ENCODE results near the gene HNF4A.

HNF4A gene

DNA sequence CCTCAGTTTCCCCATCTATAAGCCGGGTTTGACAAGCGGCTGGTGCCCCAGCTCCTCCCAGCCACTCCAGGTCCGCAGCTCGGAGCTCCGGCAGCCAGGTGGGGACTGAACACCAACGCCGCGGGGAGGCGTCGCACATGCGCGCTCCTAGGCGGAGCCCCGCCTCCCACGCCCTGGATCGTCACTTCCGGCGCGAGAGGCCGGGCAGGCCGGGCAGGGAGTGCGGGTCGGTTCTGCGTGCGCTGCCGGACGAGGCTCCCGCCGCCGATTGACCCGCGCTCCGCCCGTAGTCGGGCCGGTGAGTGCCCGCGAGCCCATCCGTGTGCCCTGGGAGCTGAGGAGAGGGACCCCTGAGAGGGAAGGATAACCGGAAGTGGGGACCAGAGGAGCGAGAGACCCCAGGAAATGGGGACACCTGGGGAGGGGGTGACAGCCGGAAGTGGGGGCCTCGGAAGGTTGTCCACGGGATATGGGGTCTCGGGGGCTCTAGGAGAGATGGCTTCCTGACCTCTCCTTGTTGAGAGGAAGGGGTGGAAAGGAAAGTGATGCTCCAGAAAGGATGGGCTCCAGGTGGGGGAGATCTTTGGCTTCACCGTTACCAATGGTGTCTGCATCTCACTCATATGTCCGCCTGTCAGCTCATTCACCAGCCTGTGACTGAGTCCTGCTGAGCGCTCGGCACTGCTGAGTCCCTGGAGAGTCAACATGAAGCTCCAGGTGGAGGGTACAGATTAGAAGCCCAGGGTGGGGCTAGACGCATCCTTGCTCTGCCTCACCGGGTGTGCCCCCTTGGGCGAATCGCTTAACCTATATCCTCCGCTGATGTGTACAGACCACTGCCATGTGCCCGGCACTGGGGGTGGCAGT lies 120.4 kb downstream of the HNF4A start, which contains the start of gene TTPAL:
TTPAL (plus strand) TSS at position 181 of the 867 bp plus-strand sequence. CDS start 4,126 bp downstream, outside the sequence.
- peak; percentile 25 for DNase-seq

DNA sequence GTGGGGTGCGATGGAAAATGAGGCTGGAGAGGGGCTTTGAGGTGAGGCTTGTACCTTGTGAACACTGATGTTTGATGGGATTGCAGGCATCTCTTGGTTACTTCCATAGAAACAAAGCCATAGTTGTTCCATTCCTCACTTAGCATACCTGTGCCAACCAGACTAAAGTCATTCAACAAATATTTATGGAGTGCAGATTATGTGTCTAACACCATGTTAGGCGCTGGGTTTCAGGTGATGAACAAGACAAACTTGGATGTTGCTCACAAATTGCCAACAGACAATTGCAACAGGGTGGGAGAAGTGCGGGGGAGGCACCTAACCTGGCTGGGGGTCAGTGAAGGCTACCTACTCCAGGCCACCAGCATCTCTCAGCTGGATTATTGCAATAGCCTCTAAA lies 121.7 kb downstream of the HNF4A start:
- DNase-seq: no peak

DNA sequence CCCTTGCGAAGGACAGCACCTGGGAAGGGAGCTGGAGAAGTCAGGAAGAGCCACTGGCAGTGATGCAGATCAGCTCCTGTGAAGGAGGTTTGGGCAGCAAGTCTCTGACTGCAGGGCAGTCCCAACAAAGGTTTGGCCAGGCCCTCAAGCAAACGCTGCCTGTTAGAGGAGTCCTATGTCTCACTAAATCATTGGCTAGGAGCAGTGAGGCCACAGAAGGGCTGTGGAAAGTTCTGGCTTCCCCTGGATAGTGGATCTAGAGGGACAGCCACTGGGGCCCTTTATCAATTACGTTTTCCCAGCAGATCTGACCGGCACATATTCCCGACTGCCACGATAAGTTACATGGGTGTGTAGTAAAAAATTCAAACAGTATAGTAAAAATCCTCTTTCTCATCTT lies 122.7 kb downstream of the HNF4A start:
- no peak for DNase-seq

DNA sequence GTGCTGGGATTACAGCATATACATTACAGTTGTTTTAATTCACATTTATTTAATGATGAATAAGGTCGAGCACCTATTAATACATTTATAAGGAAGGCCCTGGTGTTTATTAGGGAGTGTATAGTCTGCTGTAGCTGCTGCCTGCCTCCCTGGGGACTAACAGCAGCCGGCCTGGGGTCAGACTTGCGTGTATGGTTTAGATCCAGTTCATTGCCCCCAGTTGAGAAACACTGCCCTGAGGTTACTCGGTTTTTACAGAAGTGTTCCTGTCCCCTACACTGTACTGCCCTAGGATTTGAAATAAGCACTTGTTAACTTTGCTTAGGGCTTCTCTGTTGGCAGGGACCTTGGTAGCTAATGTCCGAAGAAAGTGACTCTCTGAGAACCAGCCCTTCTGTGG lies 124.1 kb downstream of the HNF4A start:
- DNase-seq: no peak

DNA sequence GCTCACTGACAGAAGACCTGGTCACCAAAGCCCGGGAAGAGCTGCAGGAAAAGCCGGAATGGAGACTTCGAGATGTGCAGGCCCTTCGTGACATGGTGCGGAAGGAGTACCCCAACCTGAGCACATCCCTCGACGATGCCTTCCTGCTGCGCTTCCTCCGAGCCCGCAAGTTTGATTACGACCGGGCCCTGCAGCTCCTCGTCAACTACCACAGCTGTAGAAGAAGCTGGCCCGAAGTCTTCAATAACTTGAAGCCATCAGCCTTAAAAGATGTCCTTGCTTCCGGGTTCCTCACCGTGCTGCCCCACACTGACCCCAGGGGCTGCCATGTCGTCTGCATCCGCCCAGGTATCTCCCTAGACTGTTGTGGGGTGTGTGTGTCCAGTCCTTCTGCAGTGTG lies 124.6 kb downstream of the HNF4A start:
- DNase-seq: no peak

DNA sequence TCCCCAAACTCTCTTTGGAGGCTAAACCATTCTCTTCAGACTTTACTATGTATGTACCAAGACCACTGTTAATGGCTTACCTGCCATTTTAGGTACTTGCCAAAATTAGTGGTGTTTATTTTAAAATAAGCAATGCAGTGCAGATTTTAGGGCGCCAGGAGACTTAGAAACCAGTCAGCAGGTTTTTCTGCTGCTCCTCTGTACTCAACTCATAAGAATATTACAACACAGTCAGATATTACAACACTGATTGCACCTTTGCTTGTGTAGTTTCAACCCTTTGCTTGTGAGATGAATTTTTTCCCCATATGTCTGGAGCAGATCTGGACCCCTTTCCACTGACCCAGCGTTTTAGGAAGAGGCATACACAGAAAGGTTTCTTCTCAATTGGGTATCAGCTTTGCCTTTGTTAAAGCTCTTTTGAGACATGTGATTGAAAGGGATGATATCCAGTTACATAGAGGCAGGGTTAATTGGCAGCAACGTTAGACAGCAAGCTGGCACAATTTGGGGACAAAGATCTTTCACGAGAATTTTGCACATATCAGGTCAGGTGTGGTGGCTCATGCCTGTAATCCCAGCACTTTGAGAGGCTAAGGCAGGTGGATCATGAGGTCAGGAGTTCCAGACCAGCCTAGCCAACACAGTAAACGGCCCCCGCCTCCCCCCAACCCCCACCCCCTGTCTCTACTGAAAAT lies 126.4 kb downstream of the HNF4A start:
- no peak for DNase-seq

DNA sequence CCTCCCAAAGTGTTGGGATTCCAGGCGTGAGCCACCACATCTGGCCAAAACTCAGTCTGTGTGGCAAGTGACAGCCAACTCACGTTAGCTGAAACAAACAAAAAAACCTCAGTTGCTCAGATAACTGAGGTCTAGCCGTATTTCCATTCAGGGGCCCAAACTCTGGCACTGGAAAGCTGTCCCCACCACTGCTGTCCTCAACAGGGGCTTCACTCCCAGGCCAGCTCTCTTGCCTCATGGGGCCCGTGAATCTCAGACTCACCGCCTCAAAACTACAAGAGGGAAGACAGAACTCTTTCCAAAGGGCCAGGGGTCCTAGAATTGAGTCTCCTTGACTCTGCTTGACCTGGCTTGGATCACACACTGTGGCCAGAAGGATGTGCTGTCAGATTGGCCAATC lies 127.6 kb downstream of the HNF4A start:
- no peak for DNase-seq

Data from amniotic stem cell (primary cell).